ENCODE results near the gene CYP8B1. TPM values are rescaled to one million over a fixed set of nuclear protein-coding genes. Genes with fewer than 3 reads are reported as not detected.
A peak's percentile ranks its signal among the peaks of the same experiment; 100 is the strongest.
"Not testable (repeated sequence)": the region's sequence is repeated elsewhere in the genome, so short reads cannot be mapped to it uniquely, and the experiment has no call there.

Gene CYP8B1
- total and polyA plus RNA-seq, 9 donors: 0.02 to 0.14 (median 0.07) TPM; not detected in 3

DNA sequence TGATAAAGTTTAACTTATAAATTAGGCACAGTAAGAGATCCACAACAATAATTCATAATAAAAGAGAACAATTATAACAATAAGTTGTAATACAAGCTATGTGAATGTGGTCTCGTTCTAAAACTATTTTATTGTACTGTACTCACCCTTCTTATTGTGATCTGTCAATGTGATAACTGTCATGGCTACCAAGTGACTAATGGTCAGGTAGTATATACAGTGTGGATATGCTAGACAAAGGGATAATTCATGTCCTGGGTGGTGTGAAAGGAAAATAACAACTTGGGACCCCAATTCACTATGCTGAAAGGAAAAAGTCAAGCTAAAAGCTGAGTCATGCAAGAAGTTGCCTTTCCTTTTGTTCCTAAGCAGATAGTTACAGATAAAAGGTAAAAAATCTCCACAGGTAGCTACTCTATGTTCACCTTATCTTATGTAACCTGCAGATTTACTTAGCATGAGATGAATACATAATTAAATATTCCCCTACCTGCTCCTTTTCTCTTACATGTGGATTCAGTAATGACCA, 10.7 kb upstream of the CYP8B1 start:
- peaks cover 2% of the 10 kb centered on the region for H3K4me1 ChIP-seq (ENCODE audit: control insufficient read depth, insufficient read depth, low read length)
- WGBS (ENCODE audit: insufficient coverage): no CpG with 5 or more reads among the region's 1 CpG
- H3K27ac ChIP-seq (ENCODE audit: low read length): no peak overlapping the region
- peaks cover 4% of the 10 kb centered on the region for H3K27me3 ChIP-seq (ENCODE audit: control insufficient read depth, insufficient read depth, low read length)
- no peak overlapping the region for H3K4me3 ChIP-seq (ENCODE audit: low read length)
- no peaks in the 10 kb centered on the region for H3K9me3 ChIP-seq (replicated peaks; ENCODE audit: control insufficient read depth, low read depth, low read length)
- no peaks in the 10 kb centered on the region for H3K36me3 ChIP-seq (ENCODE audit: control insufficient read depth, insufficient read depth, low read length)
- no peak for DNase-seq

GRCh38 chr3:42884324-42884723, 8.6 kb upstream of the CYP8B1 start:
- Histone ChIP-seq H3K27me3 (ENCODE audit: control insufficient read depth, insufficient read depth, low read length) (peaks cover 5% of the 10 kb centered on the region), H3K4me1 (ENCODE audit: control insufficient read depth, insufficient read depth, low read length) (peaks cover 10% of the 10 kb centered on the region), H3K4me3 (ENCODE audit: low read length) (no peak overlapping the region), H3K9me3 (replicated peaks; ENCODE audit: control insufficient read depth, low read depth, low read length) (no peaks in the 10 kb centered on the region), H3K27ac (ENCODE audit: low read length) (no peak overlapping the region), H3K36me3 (ENCODE audit: control insufficient read depth, insufficient read depth, low read length) (no peaks in the 10 kb centered on the region)
- DNase-seq: no peak
- WGBS (ENCODE audit: insufficient coverage): 80% methylated on average over 1 of the region's 2 CpGs

- not testable (repeated sequence) for H3K27ac ChIP-seq (ENCODE audit: low read length); H3K9me3 ChIP-seq (replicated peaks; ENCODE audit: control insufficient read depth, low read depth, low read length); H3K27me3 ChIP-seq (ENCODE audit: control insufficient read depth, insufficient read depth, low read length); H3K4me3 ChIP-seq (ENCODE audit: low read length); H3K4me1 ChIP-seq (ENCODE audit: control insufficient read depth, insufficient read depth, low read length); DNase-seq; H3K36me3 ChIP-seq (ENCODE audit: control insufficient read depth, insufficient read depth, low read length)
- no CpG with 5 or more reads among the region's 6 CpGs for WGBS (ENCODE audit: insufficient coverage)
Observed at GRCh38 chr3:42883251-42883930, 7.7 kb upstream of the CYP8B1 start.

- Histone ChIP-seq H3K4me1 (ENCODE audit: control insufficient read depth, insufficient read depth, low read length) (peaks cover 10% of the 10 kb centered on the region), H3K27ac (ENCODE audit: low read length) (no peak overlapping the region), H3K9me3 (replicated peaks; ENCODE audit: control insufficient read depth, low read depth, low read length) (no peaks in the 10 kb centered on the region), H3K27me3 (ENCODE audit: control insufficient read depth, insufficient read depth, low read length) (peaks cover 4% of the 10 kb centered on the region), H3K36me3 (ENCODE audit: control insufficient read depth, insufficient read depth, low read length) (no peaks in the 10 kb centered on the region), H3K4me3 (ENCODE audit: low read length) (peak overlapping the region; percentile 68)
- WGBS (ENCODE audit: insufficient coverage): 4% methylated on average over 40 of the region's 61 CpGs
- peak; percentile 89 for DNase-seq
Observed at GRCh38 chr3:42880601-42881451, 5.1 kb upstream of the CYP8B1 start.

- no peak overlapping the region for H3K27ac ChIP-seq (ENCODE audit: low read length)
- WGBS (ENCODE audit: insufficient coverage): 75% methylated on average over 3 of the region's 9 CpGs
- H3K36me3 ChIP-seq (ENCODE audit: control insufficient read depth, insufficient read depth, low read length): no peaks in the 10 kb centered on the region
- H3K27me3 ChIP-seq (ENCODE audit: control insufficient read depth, insufficient read depth, low read length): peaks cover 2% of the 10 kb centered on the region
- H3K9me3 ChIP-seq (replicated peaks; ENCODE audit: control insufficient read depth, low read depth, low read length): no peaks in the 10 kb centered on the region
- H3K4me3 ChIP-seq (ENCODE audit: low read length): peak overlapping the region; percentile 68
- H3K4me1 ChIP-seq (ENCODE audit: control insufficient read depth, insufficient read depth, low read length): peaks cover 10% of the 10 kb centered on the region
- no peak for DNase-seq
Observed at GRCh38 chr3:42880183-42880582, 4.5 kb upstream of the CYP8B1 start.

DNA sequence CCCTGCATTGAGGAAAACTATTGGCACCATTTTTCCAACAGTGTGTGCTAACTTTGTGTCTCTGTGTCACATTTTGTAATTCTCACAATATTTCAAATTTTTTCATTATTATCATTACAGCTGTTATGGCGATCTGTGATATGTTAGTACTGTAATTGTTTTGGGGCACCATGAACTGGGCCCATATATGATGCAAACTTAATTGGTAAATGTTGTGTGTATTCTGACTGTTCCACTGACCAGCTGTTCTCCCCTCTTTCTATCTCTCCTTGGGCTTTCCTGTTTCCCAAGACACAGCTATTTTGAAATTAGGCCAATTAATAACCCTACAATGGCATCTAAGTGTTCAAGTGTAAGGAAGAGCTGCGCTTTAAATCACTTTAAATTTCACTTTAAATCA, 2.2 kb upstream of the CYP8B1 start:
- Histone ChIP-seq H3K9me3 (replicated peaks; ENCODE audit: control insufficient read depth, low read depth, low read length) (no peaks in the 10 kb centered on the region), H3K36me3 (ENCODE audit: control insufficient read depth, insufficient read depth, low read length) (no peaks in the 10 kb centered on the region), H3K4me3 (ENCODE audit: low read length) (no peak overlapping the region), H3K27me3 (ENCODE audit: control insufficient read depth, insufficient read depth, low read length) (peaks cover 3% of the 10 kb centered on the region), H3K4me1 (ENCODE audit: control insufficient read depth, insufficient read depth, low read length) (peaks cover 10% of the 10 kb centered on the region), H3K27ac (ENCODE audit: low read length) (no peak overlapping the region)
- no peak for DNase-seq
- WGBS (ENCODE audit: insufficient coverage): no CpG with 5 or more reads among the region's 2 CpGs

DNA sequence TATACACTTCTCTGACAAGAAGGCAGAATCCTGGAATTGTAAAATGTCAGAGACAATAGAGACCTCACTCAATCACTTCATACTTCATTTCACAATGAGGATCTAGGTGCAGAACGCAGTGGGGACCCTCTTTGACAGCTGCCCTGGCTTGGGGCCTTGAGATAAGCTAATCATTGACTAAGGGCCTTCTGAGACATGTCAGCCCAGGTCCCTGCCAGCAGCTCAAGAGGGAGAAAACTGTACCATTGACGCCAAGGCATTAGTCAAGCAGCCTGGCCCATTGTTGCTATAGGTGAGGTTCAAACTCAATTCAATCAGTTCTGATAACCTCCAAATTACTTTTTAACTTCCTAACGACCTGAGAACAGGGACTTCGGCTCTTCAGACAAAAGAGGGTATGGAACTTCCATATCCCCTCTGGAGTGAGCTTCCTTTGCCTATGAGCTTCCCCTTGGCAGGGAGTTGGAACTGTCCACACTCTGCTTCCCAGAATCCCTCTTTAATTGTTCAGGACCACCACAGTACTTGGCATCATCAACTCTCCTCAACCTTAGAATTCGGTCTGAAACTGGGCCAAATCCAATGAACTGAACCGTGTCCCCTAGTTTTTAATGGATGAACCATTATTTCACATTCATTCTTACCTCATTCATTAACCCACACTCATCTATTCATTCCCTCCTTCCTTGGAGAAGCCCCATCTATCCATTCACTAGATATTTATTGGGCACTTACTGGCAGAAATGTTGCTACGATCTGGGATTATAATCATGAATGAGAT, 1.5 kb upstream of the CYP8B1 start:
- DNase-seq: no peak
- Histone ChIP-seq H3K4me3 (ENCODE audit: low read length) (no peak overlapping the region), H3K27me3 (ENCODE audit: control insufficient read depth, insufficient read depth, low read length) (peaks cover 5% of the 10 kb centered on the region), H3K9me3 (replicated peaks; ENCODE audit: control insufficient read depth, low read depth, low read length) (no peaks in the 10 kb centered on the region), H3K27ac (ENCODE audit: low read length) (no peak overlapping the region), H3K4me1 (ENCODE audit: control insufficient read depth, insufficient read depth, low read length) (peaks cover 11% of the 10 kb centered on the region), H3K36me3 (ENCODE audit: control insufficient read depth, insufficient read depth, low read length) (no peaks in the 10 kb centered on the region)
- 72% methylated on average over 5 of the region's 7 CpGs for WGBS (ENCODE audit: insufficient coverage)

DNA sequence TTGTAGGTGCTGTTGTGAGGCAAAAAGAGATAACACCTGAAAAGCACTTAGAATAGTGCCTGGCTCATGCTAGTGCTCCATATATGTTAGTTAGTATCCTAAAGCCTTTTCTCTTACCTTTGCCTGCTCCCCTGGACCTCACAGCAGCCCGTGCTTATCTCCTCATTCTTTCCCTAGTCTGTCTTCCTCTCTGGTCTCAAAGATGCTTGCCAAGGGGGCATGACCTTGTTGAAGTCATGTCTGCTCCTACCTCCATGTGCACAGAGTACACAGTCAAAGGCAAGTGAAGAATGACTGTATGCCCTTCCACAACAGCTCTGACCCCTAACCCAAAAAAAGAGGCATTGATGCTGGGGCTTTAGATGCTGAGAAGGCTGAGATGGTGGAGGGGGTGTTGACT, 722 bp upstream of the CYP8B1 start:
- DNase-seq: no peak
- WGBS (ENCODE audit: insufficient coverage): 86% methylated on average over 1 of the region's 1 CpG
- no peaks in the 10 kb centered on the region for H3K9me3 ChIP-seq (replicated peaks; ENCODE audit: control insufficient read depth, low read depth, low read length)
- no peak overlapping the region for H3K27ac ChIP-seq (ENCODE audit: low read length)
- H3K4me3 ChIP-seq (ENCODE audit: low read length): no peak overlapping the region
- H3K27me3 ChIP-seq (ENCODE audit: control insufficient read depth, insufficient read depth, low read length): peaks cover 5% of the 10 kb centered on the region
- H3K4me1 ChIP-seq (ENCODE audit: control insufficient read depth, insufficient read depth, low read length): peaks cover 16% of the 10 kb centered on the region
- H3K36me3 ChIP-seq (ENCODE audit: control insufficient read depth, insufficient read depth, low read length): no peaks in the 10 kb centered on the region

DNA sequence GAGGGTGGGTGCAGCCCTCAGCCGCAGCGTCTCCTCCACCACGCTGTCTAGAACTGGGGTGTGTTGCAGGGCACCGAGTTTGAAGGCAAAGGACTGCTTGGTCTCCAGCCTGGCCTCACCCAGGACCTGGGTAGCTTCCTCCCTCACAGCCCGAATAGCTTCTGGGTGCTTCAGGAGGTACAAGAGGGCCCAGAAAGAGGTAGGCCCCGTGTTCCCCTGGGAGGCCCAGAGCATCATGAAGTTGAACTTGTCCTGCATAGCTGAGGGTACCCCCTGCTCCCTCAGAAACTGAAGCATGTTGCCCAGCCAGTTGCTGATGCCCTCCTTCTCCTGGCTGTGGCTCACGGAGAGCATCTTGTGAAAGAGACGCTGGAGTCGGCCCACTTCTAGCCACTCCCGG, 930 bp downstream of the CYP8B1 start:
- Histone ChIP-seq H3K27ac (ENCODE audit: low read length) (no peak overlapping the region), H3K27me3 (ENCODE audit: control insufficient read depth, insufficient read depth, low read length) (peaks cover 3% of the 10 kb centered on the region), H3K9me3 (replicated peaks; ENCODE audit: control insufficient read depth, low read depth, low read length) (no peaks in the 10 kb centered on the region), H3K4me1 (ENCODE audit: control insufficient read depth, insufficient read depth, low read length) (peaks cover 9% of the 10 kb centered on the region), H3K36me3 (ENCODE audit: control insufficient read depth, insufficient read depth, low read length) (no peaks in the 10 kb centered on the region), H3K4me3 (ENCODE audit: low read length) (no peak overlapping the region)
- DNase-seq: no peak
- 87% methylated on average over 9 of the region's 10 CpGs for WGBS (ENCODE audit: insufficient coverage)
